Activated CD4-positive, CD25-positive, alpha-beta regulatory T cell treated with anti-CD3 and anti-CD28 coated beads, Interleukin-2, amount 50 U/mL, for 16 hours (primary cell): ENCODE results near the gene CREB3L2.
"Not testable (repeated sequence)": the region's sequence is repeated elsewhere in the genome, so short reads cannot be mapped to it uniquely, and the experiment has no call there.

Experiments
- DNase-seq: peaks from one replicate; pipeline ENCODE4 v3.0.0-alpha.2; 2020; ENCODE audit warnings: low read depth, low spot score

Gene CREB3L2

GRCh38 chr7:137934176-137934826 is 67.6 kb downstream of the CREB3L2 start:
- DNase-seq, result no peak

- no peak for DNase-seq
Measured at GRCh38 chr7:137933270-137934017, 68.4 kb downstream of the CREB3L2 start.

GRCh38 chr7:137932881-137933269 is 69.0 kb downstream of the CREB3L2 start:
- no peak for DNase-seq

- DNase-seq, result no peak
Measured at GRCh38 chr7:137931823-137932222, 70.1 kb downstream of the CREB3L2 start.

- DNase-seq, result no peak
Measured at GRCh38 chr7:137930581-137930980, 71.3 kb downstream of the CREB3L2 start.

GRCh38 chr7:137928626-137929025 is 73.3 kb downstream of the CREB3L2 start:
- DNase-seq, result no peak

- no peak for DNase-seq
Measured at GRCh38 chr7:137927386-137927785, 74.5 kb downstream of the CREB3L2 start.

GRCh38 chr7:137926206-137926605 is 75.7 kb downstream of the CREB3L2 start:
- DNase-seq, result not testable (repeated sequence)

- DNase-seq, result no peak
Measured at GRCh38 chr7:137925754-137926153, 76.1 kb downstream of the CREB3L2 start.

- no peak for DNase-seq
Measured at GRCh38 chr7:137925091-137925490, 76.8 kb downstream of the CREB3L2 start.

GRCh38 chr7:137923380-137923779 is 78.5 kb downstream of the CREB3L2 start:
- no peak for DNase-seq

- no peak for DNase-seq
Measured at GRCh38 chr7:137920637-137921399, 81.1 kb downstream of the CREB3L2 start.

GRCh38 chr7:137919987-137920386 is 81.9 kb downstream of the CREB3L2 start:
- DNase-seq, result no peak

- DNase-seq, result no peak
Measured at GRCh38 chr7:137916980-137917645, 84.8 kb downstream of the CREB3L2 start.

- DNase-seq, result no peak
Measured at GRCh38 chr7:137916564-137916963, 85.3 kb downstream of the CREB3L2 start.

GRCh38 chr7:137915266-137915665 is 86.6 kb downstream of the CREB3L2 start:
- no peak for DNase-seq

GRCh38 chr7:137913985-137914384 is 87.9 kb downstream of the CREB3L2 start:
- no peak for DNase-seq

- no peak for DNase-seq
Measured at GRCh38 chr7:137909042-137909441, 92.8 kb downstream of the CREB3L2 start.

GRCh38 chr7:137908106-137908505 is 93.8 kb downstream of the CREB3L2 start:
- DNase-seq, result no peak

- not testable (repeated sequence) for DNase-seq
Measured at GRCh38 chr7:137906636-137907035, 95.2 kb downstream of the CREB3L2 start.

- no peak for DNase-seq
Measured at GRCh38 chr7:137904833-137905232, 97.1 kb downstream of the CREB3L2 start.
